HG03103 (cell line): Measurements from ENCODE around the gene ITLN2.
"Not testable (repeated sequence)": the region's sequence is repeated elsewhere in the genome, so short reads cannot be mapped to it uniquely, and the experiment has no call there.

ENCODE experiments used
- ATAC-seq: cut with Tn5 transposase; IDR thresholded peaks from one replicate; pipeline ENCODE4 v1.9.1; 2021; ENCODE audit warnings: low read depth; ENCODE audit not compliant: unreplicated experiment

ITLN2 gene

GRCh38 chr1:160954158-160955104, at the start of gene ITLN2:
Gene ITLN2 (minus strand): TSS chr1:160954809. CDS start chr1:160954741, 68 bp downstream.
- ATAC-seq, result no peak

GRCh38 chr1:161001525-161001924, 46.9 kb upstream of the ITLN2 start:
- no peak for ATAC-seq

GRCh38 chr1:161000736-161001480, 46.3 kb upstream of the ITLN2 start:
- no peak for ATAC-seq

GRCh38 chr1:160999376-160999775, 44.8 kb upstream of the ITLN2 start:
- ATAC-seq, result no peak

- no peak for ATAC-seq
Observed at GRCh38 chr1:160997323-160998038, 42.9 kb upstream of the ITLN2 start.

- ATAC-seq, result no peak
Observed at GRCh38 chr1:160996178-160996577, 41.6 kb upstream of the ITLN2 start.

- ATAC-seq, result no peak
Observed at GRCh38 chr1:160993544-160994193, 39.1 kb upstream of the ITLN2 start.

- not testable (repeated sequence) for ATAC-seq
Observed at GRCh38 chr1:160992036-160992435, 37.4 kb upstream of the ITLN2 start.

GRCh38 chr1:160987359-160988050, 32.9 kb upstream of the ITLN2 start:
- ATAC-seq, result no peak

GRCh38 chr1:160985723-160986122, 31.1 kb upstream of the ITLN2 start:
- ATAC-seq, result no peak

GRCh38 chr1:160981584-160982411, 27.2 kb upstream of the ITLN2 start:
- ATAC-seq, result no peak

GRCh38 chr1:160979286-160979685, 24.7 kb upstream of the ITLN2 start:
- ATAC-seq, result no peak

GRCh38 chr1:160978510-160978927, 23.9 kb upstream of the ITLN2 start:
- no peak for ATAC-seq

- no peak for ATAC-seq
Observed at GRCh38 chr1:160975026-160975425, 20.4 kb upstream of the ITLN2 start.

- no peak for ATAC-seq
Observed at GRCh38 chr1:160973491-160973890, 18.9 kb upstream of the ITLN2 start.

- ATAC-seq, result no peak
Observed at GRCh38 chr1:160972939-160973338, 18.3 kb upstream of the ITLN2 start.

GRCh38 chr1:160971618-160972056, 17.0 kb upstream of the ITLN2 start:
- no peak for ATAC-seq

GRCh38 chr1:160963521-160963920, 8.9 kb upstream of the ITLN2 start:
- no peak for ATAC-seq

- ATAC-seq, result no peak
Observed at GRCh38 chr1:160961419-160961818, 6.8 kb upstream of the ITLN2 start.
